Thymus (tissue), 11 donors: ENCODE data around the gene CIT. TPM values are rescaled to one million over a fixed set of nuclear protein-coding genes. Genes with fewer than 3 reads are reported as not detected.

Experiments used
- DNase-seq, 9 donors: peaks; one replicate each; pipeline ENCODE4 v3.0.0-alpha.2; 2013; ENCODE audit warnings: low spot score in 9 of 9, low read depth in 6 of 9, missing footprints in 1 of 9
- H3K27ac ChIP-seq, 2 donors: one replicate each; pipeline ENCODE4 v1.5.1; 2013; ENCODE audit warnings: control low read depth in 1 of 2, low read depth in 1 of 2, low read length in 1 of 2, mild to moderate bottlenecking in 1 of 2, moderate library complexity in 1 of 2
- H3K27me3 ChIP-seq, 2 donors: one replicate each; pipeline ENCODE4 v1.5.1; 2013; ENCODE audit warnings: low read length in 1 of 2; ENCODE audit not compliant: control insufficient read depth in 2 of 2, insufficient read depth in 1 of 2
- H3K36me3 ChIP-seq, 2 donors: one replicate each; pipeline ENCODE4 v1.5.1; 2013; ENCODE audit warnings: low read length in 1 of 2, mild to moderate bottlenecking in 1 of 2, moderate library complexity in 1 of 2; ENCODE audit not compliant: control insufficient read depth in 2 of 2, insufficient read depth in 2 of 2
- H3K4me1 ChIP-seq, 2 donors: one replicate each; pipeline ENCODE4 v1.5.1; 2013; ENCODE audit warnings: low read length in 2 of 2; ENCODE audit not compliant: control insufficient read depth in 2 of 2, insufficient read depth in 2 of 2
- H3K4me3 ChIP-seq, 2 donors: one replicate each; pipeline ENCODE4 v1.5.1; 2013; ENCODE audit warnings: low read length in 2 of 2, control low read depth in 1 of 2, mild to moderate bottlenecking in 1 of 2
- H3K9me3 ChIP-seq, 2 donors: one replicate each; pipeline ENCODE4 v1.5.1; 2013; ENCODE audit warnings: low read length in 1 of 2, mild to moderate bottlenecking in 1 of 2; ENCODE audit not compliant: control insufficient read depth in 2 of 2, insufficient read depth in 1 of 2
- WGBS: extraction: QIAGEN DNeasy Blood & Tissue Kit; methylation state at CpG from one replicate; pipeline ENCODE4 v1.1.7; 2013; 5-methylcytosine and 5-hydroxymethylcytosine counted together
- polyA plus RNA-seq: library from polyadenylated mRNA; stranded (reverse); fragments of 200-250 nt; gene quantifications from one replicate; pipeline ENCODE4 v1.2.3, GENCODE V29; 2013
- total RNA-seq: library from RNA; stranded (reverse); fragments of 120-200 nt; gene quantifications from one replicate; pipeline ENCODE4 v1.2.4, GENCODE V29; 2013
- donor health status: healthy.

The CIT gene
- total and polyA plus RNA-seq, 2 donors, result 2.6 to 9.1 TPM

DNA sequence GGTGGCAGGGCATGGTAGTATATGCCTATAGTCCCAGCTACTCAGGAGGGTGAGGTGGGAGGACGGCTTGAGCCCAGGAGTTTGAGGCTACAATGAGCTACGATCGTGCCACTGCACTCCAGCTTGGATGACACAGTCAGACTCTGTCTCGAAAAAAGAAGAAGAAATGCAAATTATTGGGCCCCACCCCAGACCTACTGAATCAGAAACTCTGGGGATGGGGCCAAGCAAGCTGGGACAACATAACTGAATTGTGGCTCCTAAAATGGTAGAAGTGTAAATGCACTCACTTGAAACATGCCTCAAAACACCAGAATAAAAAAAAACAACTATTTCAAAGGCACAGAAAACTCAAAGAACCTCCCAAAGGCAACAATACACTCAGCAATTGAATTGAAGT is 37.0 kb downstream of the CIT start:
- Histone ChIP-seq H3K27ac (no peak overlapping the region), H3K4me1 (no peaks in the 10 kb centered on the region), H3K4me3 (no peak overlapping the region), H3K9me3 (no peaks in the 10 kb centered on the region), H3K36me3 (peaks cover 36 to 43% of the 10 kb centered on the region in 2 donors), H3K27me3 (no peaks in the 10 kb centered on the region)
- WGBS, result 99% methylated on average over 4 of the region's 4 CpGs
- no peak for DNase-seq

DNA sequence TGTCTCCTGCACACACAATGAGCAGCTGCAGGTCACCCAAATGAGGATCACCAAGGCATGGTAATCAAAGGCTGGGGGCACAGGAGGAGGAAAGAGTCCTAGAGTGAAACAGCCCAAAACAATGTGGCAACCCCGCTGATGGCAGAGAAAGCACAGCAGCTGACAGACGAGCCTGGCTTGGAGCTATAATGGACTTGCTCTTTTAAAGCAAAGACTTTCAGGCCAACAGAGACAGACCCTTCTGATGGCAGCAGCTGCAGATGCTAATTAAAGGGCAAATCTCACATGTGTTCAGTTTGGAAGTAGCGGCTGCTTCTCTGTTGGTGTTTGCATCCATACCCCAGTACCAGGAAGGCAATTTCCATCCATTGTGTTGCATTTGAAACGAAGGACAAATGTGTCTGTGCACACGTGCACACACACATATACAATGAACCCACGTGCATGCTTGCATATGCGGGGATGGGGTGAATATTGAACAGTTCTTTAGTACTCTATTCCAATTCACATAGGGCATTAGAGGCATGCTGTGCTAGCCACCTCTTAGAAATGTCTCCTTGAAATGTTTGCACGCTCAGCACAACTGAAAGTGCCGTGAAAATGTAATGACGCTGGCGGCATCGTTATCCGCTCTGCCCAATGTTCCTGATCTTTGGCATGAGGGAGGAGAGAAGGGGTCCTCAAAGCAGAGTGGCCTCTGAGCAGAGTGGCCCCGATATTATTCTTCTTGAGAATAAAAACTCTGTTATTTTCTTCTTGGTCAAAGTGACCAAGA is 38.1 kb downstream of the CIT start:
- Histone ChIP-seq H3K4me3 (no peak overlapping the region), H3K4me1 (no peaks in the 10 kb centered on the region), H3K36me3 (peaks cover 35 to 38% of the 10 kb centered on the region in 2 donors), H3K9me3 (no peaks in the 10 kb centered on the region), H3K27ac (no peak overlapping the region), H3K27me3 (no peaks in the 10 kb centered on the region)
- 97% methylated on average over 14 of the region's 14 CpGs for WGBS
- DNase-seq, result no peak

DNA sequence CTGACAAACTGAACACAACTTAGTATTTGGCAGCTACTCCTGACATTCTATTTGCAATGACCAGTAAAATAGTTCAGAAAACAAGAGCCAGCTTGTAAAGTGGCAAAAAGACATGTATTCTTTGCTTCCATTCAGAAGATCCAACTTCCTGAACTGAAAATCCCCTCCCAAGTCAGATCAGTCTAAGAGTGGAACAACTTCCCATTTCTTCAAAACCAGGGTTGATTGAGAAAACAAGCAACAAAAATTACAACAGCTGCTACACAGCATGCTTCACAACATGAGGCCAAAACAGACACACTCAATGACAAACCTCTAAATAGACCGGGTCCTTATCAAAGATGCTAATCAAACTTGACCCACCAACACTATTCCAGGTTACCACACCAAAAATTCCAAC is 40.3 kb downstream of the CIT start:
- Histone ChIP-seq H3K36me3 (peaks cover 29 to 37% of the 10 kb centered on the region in 2 donors), H3K4me3 (no peak overlapping the region), H3K27ac (no peak overlapping the region), H3K27me3 (no peaks in the 10 kb centered on the region), H3K9me3 (no peaks in the 10 kb centered on the region), H3K4me1 (no peaks in the 10 kb centered on the region)
- peak in 1 of 9 donors; percentile 10 for DNase-seq
- WGBS, result 98% methylated on average over 1 of the region's 1 CpG

DNA sequence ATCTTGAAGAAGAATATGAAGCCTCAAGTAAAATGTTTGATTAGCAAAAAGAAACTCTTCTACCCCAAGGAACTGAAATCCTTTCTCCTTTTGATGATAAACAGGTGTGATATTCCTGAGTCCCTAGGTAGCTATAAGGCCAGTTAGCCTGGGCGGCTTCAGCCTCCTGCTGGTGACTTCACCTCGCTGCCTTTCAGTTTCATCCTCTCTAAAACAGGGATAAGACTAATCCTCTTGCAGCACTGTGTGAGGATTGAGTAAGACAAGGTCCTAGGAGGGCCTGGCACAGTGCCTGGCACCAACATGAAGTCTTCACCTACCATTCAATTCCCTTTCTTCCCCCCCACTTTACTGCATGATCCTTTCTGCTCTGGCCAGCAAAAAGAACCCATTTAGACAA is 42.1 kb downstream of the CIT start:
- no peak overlapping the region for H3K27ac ChIP-seq
- no peaks in the 10 kb centered on the region for H3K4me1 ChIP-seq
- H3K9me3 ChIP-seq, result no peaks in the 10 kb centered on the region
- no peaks in the 10 kb centered on the region for H3K27me3 ChIP-seq
- no peak overlapping the region for H3K4me3 ChIP-seq
- 98% methylated on average over 2 of the region's 2 CpGs for WGBS
- H3K36me3 ChIP-seq, result peaks cover 23 to 34% of the 10 kb centered on the region in 2 donors
- no peak for DNase-seq

DNA sequence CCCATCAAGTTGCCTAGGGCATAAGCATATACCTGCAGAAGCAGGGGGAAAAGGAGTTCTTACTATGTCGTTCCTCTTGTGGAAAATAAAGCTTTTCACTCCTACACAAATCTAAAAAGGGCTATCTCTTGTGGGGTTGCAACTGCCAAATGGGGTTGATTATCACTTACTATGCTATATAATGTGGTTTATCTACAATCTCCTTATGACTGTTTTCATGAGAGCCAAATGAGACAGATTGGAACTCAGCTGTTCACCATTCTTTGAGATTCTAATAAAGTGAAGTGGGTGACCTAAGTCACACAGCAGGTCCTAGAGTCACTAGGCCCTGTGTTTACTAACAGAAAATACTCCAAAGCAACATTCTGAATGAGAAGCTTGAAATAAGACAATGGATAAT is 47.7 kb downstream of the CIT start:
- H3K4me3 ChIP-seq, result no peak overlapping the region
- H3K4me1 ChIP-seq, result no peaks in the 10 kb centered on the region
- no peak overlapping the region for H3K27ac ChIP-seq
- H3K36me3 ChIP-seq, result peaks cover 23 to 37% of the 10 kb centered on the region in 2 donors
- H3K27me3 ChIP-seq, result no peaks in the 10 kb centered on the region
- no peak for DNase-seq
- H3K9me3 ChIP-seq, result no peaks in the 10 kb centered on the region
- WGBS, result 95% methylated on average over 1 of the region's 1 CpG

DNA sequence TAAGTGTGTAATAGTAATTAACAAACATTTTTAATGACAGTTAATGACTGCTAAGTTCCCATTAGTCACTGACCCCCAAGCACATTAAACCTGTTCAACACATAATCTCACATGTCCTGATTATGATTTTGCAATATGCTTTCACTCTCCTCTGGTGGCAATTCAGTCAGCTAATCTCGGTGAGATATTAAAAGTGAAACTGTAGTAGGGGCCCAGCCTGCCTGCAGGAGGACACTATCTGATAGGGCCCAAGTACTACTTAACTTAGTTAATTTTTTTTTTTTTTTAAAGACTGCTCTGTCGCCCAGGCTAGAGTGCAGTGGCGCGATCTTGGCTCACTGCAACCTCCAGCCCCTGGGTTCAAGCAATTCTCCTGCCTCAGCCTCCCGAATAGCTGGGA is 48.8 kb downstream of the CIT start:
- H3K36me3 ChIP-seq, result peaks cover 19 to 30% of the 10 kb centered on the region in 2 donors
- H3K27ac ChIP-seq, result no peak overlapping the region
- H3K27me3 ChIP-seq, result no peaks in the 10 kb centered on the region
- H3K4me3 ChIP-seq, result no peak overlapping the region
- no peaks in the 10 kb centered on the region for H3K9me3 ChIP-seq
- no peaks in the 10 kb centered on the region for H3K4me1 ChIP-seq
- DNase-seq, result no peak
- 97% methylated on average over 5 of the region's 5 CpGs for WGBS

DNA sequence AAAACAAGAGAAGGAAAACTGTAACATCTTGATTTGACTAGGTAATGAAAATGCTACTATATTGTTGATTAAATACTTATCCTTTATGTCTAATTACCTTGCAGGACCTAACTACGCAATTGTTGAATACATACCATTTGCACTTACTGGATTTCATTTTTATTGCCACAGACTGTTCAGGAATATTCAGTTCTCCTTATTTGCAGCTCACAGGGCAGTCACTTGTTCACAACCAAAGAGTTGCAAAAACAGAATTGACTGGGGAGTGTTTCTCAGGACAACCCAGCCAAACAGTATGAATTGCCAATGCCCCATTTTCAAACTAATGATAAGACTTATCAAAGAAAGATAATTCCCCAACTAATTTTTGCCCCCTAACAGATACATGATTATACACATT is 49.4 kb downstream of the CIT start:
- no peaks in the 10 kb centered on the region for H3K9me3 ChIP-seq
- no peaks in the 10 kb centered on the region for H3K4me1 ChIP-seq
- no peak overlapping the region for H3K27ac ChIP-seq
- no peak overlapping the region for H3K4me3 ChIP-seq
- H3K27me3 ChIP-seq, result no peaks in the 10 kb centered on the region
- DNase-seq, result no peak
- peaks cover 18 to 30% of the 10 kb centered on the region in 2 donors for H3K36me3 ChIP-seq
- 98% methylated on average over 1 of the region's 1 CpG for WGBS

DNA sequence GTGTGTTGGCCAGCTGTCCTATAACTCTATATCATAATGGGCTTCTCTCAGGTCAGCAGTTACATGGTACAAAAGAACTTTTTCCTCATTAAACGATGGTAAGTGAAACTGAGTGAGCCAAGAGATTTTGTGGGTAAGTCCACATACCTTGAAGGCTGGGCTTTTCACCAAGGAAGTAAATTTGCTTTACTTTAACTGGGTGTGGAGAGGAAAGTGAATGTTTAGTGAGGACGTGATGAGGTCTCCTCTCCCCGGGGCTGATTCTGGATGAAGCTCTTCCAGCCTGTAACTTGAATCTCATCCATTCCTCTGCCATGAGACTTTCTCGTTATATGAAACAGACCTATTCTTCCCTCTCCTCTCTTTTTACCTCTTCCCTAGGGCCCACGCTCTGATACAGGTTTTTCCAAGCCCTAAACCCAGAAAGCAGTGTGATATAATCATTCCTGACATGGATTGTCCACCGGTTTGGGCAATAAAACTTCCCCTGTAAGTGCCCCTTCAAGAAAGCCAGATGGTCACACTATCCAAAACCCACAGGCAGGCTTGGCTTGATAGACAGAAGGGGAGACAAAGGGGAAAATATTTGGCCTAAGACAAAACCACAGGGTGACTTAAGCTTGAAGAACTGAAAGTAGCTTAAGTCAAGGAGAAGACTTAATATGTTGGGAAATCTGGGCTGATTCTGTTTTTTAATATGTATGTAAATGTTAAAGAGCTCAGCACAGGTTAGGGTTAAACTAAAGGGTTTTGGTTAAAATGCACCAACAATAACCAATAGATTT is 50.3 kb downstream of the CIT start:
- H3K4me1 ChIP-seq, result no peaks in the 10 kb centered on the region
- no peak for DNase-seq
- 96% methylated on average over 6 of the region's 6 CpGs for WGBS

DNA sequence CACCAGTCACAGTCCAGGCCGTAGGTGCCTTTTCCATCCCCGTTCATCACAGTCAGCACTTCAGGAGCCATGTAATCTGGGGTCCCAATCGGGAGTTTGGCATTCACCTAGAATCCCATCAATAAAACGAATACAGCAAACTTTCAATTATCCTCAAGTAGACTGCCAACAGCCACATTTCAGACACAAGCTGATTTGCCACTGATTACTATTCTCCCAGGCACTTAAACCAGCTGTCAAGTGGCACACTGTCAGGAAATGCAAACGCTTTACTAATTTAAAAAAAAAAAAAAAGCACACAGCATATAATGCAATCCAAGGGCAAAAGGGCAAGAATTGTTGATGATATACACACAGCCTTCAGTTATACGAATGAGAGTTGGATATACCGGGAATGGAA is 51.9 kb downstream of the CIT start:
- 97% methylated on average over 7 of the region's 7 CpGs for WGBS
- peaks cover 8 to 34% of the 10 kb centered on the region in 2 donors for H3K36me3 ChIP-seq
- H3K27me3 ChIP-seq, result no peaks in the 10 kb centered on the region
- H3K4me1 ChIP-seq, result no peaks in the 10 kb centered on the region
- no peaks in the 10 kb centered on the region for H3K9me3 ChIP-seq
- H3K27ac ChIP-seq, result no peak overlapping the region
- no peak for DNase-seq
- H3K4me3 ChIP-seq, result no peak overlapping the region

More for the DNA sequence above, 50.3 kb downstream of the CIT start:
- H3K27me3 ChIP-seq, result no peaks in the 10 kb centered on the region
- H3K9me3 ChIP-seq, result no peaks in the 10 kb centered on the region
- no peak overlapping the region for H3K27ac ChIP-seq
- no peak overlapping the region for H3K4me3 ChIP-seq
- peaks cover 15 to 36% of the 10 kb centered on the region in 2 donors for H3K36me3 ChIP-seq
